NT2/D1 (cell line): Measurements from ENCODE around the gene FOXA1.

Experiments
- SUZ12 ChIP-seq: IDR thresholded peaks from 2 replicates; pipeline ENCODE4 v1.6.1; 2011; ENCODE audit not compliant: insufficient read length, insufficient read depth; ENCODE audit errors: extremely low read depth
- YY1 ChIP-seq: IDR thresholded peaks from 2 replicates; pipeline ENCODE4 v1.6.1; 2011; ENCODE audit not compliant: insufficient read length, insufficient read depth
- ZNF274 ChIP-seq: IDR thresholded peaks from 2 replicates; pipeline ENCODE4 v1.6.1; 2011; ENCODE audit warnings: mild to moderate bottlenecking, low read depth, low read length

GRCh38 chr14:37597538-37597913 lies 2.5 kb upstream of the FOXA1 start:
- TF ChIP-seq YY1 (no peak), ZNF274 (no peak), SUZ12 (peak; percentile 7)
